Measurements from ENCODE around the gene CD68. TPM values are rescaled to one million over a fixed set of nuclear protein-coding genes. Genes with fewer than 3 reads are reported as not detected.

The CD68 gene
- polyA plus RNA-seq, 3 donors, result 642 to 884 (median 744) TPM

DNA sequence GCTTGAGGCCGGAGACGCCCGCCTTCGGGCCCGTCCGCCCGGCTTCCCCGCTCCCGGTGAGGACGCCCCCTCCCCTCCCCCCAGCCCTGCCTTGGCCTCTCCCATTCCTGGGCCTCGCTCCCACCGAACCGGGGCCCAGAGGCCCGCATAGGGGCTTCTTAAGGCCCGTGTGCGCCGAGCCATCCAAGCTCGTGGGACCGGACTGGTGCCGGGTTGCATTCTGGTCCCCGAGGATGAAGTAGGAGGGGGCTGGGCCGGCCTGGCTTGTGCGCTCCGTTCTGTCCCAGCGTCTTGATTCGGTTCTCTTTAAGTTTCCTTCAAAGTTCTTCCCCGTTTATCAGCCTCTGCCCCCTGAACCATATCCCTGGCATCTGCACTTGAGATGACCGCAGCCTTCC is 17.2 kb upstream of the CD68 start:
- peak overlapping the region; percentile 80 to 97 for H3K4me3 Mint-ChIP-seq
- H3K4me1 Mint-ChIP-seq, result peaks cover 45% of the 10 kb centered on the region
- Histone ChIP-seq H4K20me1 (ENCODE audit: insufficient read depth, low read length) (peaks cover 33% of the 10 kb centered on the region), H3K4me1 (ENCODE audit: control insufficient read depth in 1 of 2, insufficient read depth in 2 of 2, low read length in 2 of 2) (peaks cover 45 to 52% of the 10 kb centered on the region in 2 donors), H3K36me3 (replicated peaks in 1 of 2; ENCODE audit: control insufficient read depth in 1 of 2, insufficient read depth in 2 of 2, low read length in 2 of 2) (peaks cover 47 to 52% of the 10 kb centered on the region in 2 donors), H3K4me2 (replicated peaks; ENCODE audit: extremely low read depth, low read length, poor library complexity, severe bottlenecking) (peak overlapping the region; percentile 90), H3K9me3 (replicated peaks in 1 of 2; ENCODE audit: control insufficient read depth in 1 of 2, insufficient read depth in 1 of 2, low read length in 2 of 2) (no peaks in the 10 kb centered on the region), H2AFZ (ENCODE audit: insufficient read depth, low read depth, low read length, poor library complexity, severe bottlenecking) (peak overlapping the region; percentile 76), H3K9ac (ENCODE audit: insufficient read depth, low read length, poor library complexity, severe bottlenecking) (peak overlapping the region; percentile 72), H3K79me2 (ENCODE audit: insufficient read depth, low read length) (peaks cover 79% of the 10 kb centered on the region), H3K27me3 (ENCODE audit: control insufficient read depth in 2 of 2, insufficient read depth in 2 of 2, low read length in 2 of 2) (no peaks in the 10 kb centered on the region), H3K4me3 (replicated peaks in 1 of 3; ENCODE audit: low read depth in 2 of 3, low read length in 3 of 3) (peak overlapping the region; percentile 50 to 91 (median 69)), H3K27ac (ENCODE audit: low read depth in 1 of 2, low read length in 2 of 2) (peak overlapping the region; percentile 62 to 90)
- intact Hi-C loops (cut with micrococcal nuclease), result loop anchor here (5.0 to 10.0 kb wide), 5 partner anchors 125 to 307 kb away; partner anchors contain the start of genes FGF11 (in 2 of the 2), TMEM102 (in 2 of the 2), CTDNEP1 (in 1 of the 2) and ELP5 (in 1 of the 2)
- peak overlapping the region; percentile 53 to 93 (median 87) for H3K27ac Mint-ChIP-seq
- DNase-seq, result no peak
- TF ChIP-seq, protein P1, sequence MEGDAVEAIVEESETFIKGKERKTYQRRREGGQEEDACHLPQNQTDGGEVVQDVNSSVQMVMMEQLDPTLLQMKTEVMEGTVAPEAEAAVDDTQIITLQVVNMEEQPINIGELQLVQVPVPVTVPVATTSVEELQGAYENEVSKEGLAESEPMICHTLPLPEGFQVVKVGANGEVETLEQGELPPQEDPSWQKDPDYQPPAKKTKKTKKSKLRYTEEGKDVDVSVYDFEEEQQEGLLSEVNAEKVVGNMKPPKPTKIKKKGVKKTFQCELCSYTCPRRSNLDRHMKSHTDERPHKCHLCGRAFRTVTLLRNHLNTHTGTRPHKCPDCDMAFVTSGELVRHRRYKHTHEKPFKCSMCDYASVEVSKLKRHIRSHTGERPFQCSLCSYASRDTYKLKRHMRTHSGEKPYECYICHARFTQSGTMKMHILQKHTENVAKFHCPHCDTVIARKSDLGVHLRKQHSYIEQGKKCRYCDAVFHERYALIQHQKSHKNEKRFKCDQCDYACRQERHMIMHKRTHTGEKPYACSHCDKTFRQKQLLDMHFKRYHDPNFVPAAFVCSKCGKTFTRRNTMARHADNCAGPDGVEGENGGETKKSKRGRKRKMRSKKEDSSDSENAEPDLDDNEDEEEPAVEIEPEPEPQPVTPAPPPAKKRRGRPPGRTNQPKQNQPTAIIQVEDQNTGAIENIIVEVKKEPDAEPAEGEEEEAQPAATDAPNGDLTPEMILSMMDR (IDR thresholded peaks at IDR 0.05), result no peak
- H3K27me3 Mint-ChIP-seq (ENCODE audit: low read depth in 3 of 3), result peaks cover 0 to 4% (median 2%) of the 10 kb centered on the region in 3 donors
- 0% methylated on average over 26 of the region's 28 CpGs for WGBS (ENCODE audit: insufficient coverage)
- H3K36me3 Mint-ChIP-seq, result peaks cover 42 to 68% of the 10 kb centered on the region in 2 donors
- H3K9me3 Mint-ChIP-seq, result peaks cover 0 to 3% (median 0%) of the 10 kb centered on the region in 7 donors

DNA sequence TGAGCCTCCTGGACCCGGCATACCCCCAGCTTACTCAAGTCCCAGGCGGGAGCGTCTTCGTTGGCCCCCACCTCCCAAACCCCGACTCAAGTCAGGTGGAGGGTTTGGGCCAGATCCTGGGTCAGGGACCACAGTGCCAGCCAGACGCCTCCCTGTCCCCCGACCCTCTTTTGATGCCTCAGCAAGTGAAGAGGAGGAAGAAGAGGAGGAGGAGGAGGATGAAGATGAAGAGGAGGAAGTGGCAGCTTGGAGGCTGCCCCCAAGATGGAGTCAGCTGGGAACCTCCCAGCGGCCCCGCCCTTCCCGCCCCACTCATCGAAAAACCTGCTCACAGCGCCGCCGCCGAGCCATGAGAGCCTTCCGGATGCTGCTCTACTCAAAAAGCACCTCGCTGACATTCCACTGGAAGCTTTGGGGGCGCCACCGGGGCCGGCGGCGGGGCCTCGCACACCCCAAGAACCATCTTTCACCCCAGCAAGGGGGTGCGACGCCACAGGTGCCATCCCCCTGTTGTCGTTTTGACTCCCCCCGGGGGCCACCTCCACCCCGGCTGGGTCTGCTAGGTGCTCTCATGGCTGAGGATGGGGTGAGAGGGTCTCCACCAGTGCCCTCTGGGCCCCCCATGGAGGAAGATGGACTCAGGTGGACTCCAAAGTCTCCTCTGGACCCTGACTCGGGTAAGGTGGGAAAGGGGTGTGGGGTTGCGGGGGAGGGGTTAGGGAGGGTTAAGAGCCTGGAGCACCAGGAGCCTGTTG is 16.1 kb upstream of the CD68 start:
- Histone ChIP-seq H3K79me2 (ENCODE audit: insufficient read depth, low read length) (peaks cover 81% of the 10 kb centered on the region), H3K36me3 (replicated peaks in 1 of 2; ENCODE audit: control insufficient read depth in 1 of 2, insufficient read depth in 2 of 2, low read length in 2 of 2) (peaks cover 55 to 57% of the 10 kb centered on the region in 2 donors), H3K9ac (ENCODE audit: insufficient read depth, low read length, poor library complexity, severe bottlenecking) (no peak overlapping the region), H3K4me3 (replicated peaks in 1 of 3; ENCODE audit: low read depth in 2 of 3, low read length in 3 of 3) (peak overlapping the region in 1 of 3 experiments; percentile 91), H3K9me3 (replicated peaks in 1 of 2; ENCODE audit: control insufficient read depth in 1 of 2, insufficient read depth in 1 of 2, low read length in 2 of 2) (no peaks in the 10 kb centered on the region), H2AFZ (ENCODE audit: insufficient read depth, low read depth, low read length, poor library complexity, severe bottlenecking) (no peak overlapping the region), H3K4me2 (replicated peaks; ENCODE audit: extremely low read depth, low read length, poor library complexity, severe bottlenecking) (no peak overlapping the region), H3K4me1 (ENCODE audit: control insufficient read depth in 1 of 2, insufficient read depth in 2 of 2, low read length in 2 of 2) (peaks cover 34 to 41% of the 10 kb centered on the region in 2 donors), H3K27me3 (ENCODE audit: control insufficient read depth in 2 of 2, insufficient read depth in 2 of 2, low read length in 2 of 2) (no peaks in the 10 kb centered on the region), H3K27ac (ENCODE audit: low read depth in 1 of 2, low read length in 2 of 2) (no peak overlapping the region), H4K20me1 (ENCODE audit: insufficient read depth, low read length) (peaks cover 36% of the 10 kb centered on the region)
- Mint-ChIP-seq H3K9me3 (peaks cover 0 to 3% (median 0%) of the 10 kb centered on the region in 7 donors), H3K27ac (peak overlapping the region in 2 of 7 donors; percentile 93), H3K4me3 (no peak overlapping the region), H3K36me3 (peaks cover 48 to 77% of the 10 kb centered on the region in 2 donors), H3K4me1 (peaks cover 35% of the 10 kb centered on the region), H3K27me3 (ENCODE audit: low read depth in 3 of 3) (peaks cover 0 to 3% (median 2%) of the 10 kb centered on the region in 3 donors)
- WGBS (ENCODE audit: insufficient coverage), result 94% methylated on average over 11 of the region's 30 CpGs
- peak in 1 of 3 donors; percentile 5 for DNase-seq
- intact Hi-C loops (cut with micrococcal nuclease), result loop anchor here (5.0 to 10.0 kb wide), 5 partner anchors 126 to 308 kb away; partner anchors contain the start of genes FGF11 (in 2 of the 2), TMEM102 (in 2 of the 2), CTDNEP1 (in 1 of the 2) and ELP5 (in 1 of the 2)
- TF ChIP-seq, protein P1 (IDR thresholded peaks at IDR 0.05), result no peak

Data from CD14-positive monocyte (primary cell).